Mesothelial cell of epicardium (in vitro differentiated cells): Measurements from ENCODE around the gene PAQR4. TPM values are rescaled to one million over a fixed set of nuclear protein-coding genes. Genes with fewer than 3 reads are reported as not detected.

Source experiments
- DNase-seq, 2 experiments: peaks; one replicate each; pipeline ENCODE4 v3.0.0; 2021; ENCODE audit warnings: low spot score in 2 of 2; ENCODE audit not compliant: unreplicated experiment in 2 of 2
- H3K27ac Mint-ChIP-seq: 2 replicates; pipeline ENCODE4 v1.8.0; 2021; ENCODE audit warnings: mixed read lengths
- H3K27me3 Mint-ChIP-seq: 2 replicates; pipeline ENCODE4 v1.8.0; 2021; ENCODE audit warnings: low read depth, mixed read lengths
- H3K36me3 Mint-ChIP-seq: 2 replicates; pipeline ENCODE4 v1.8.0; 2021; ENCODE audit warnings: mixed read lengths
- H3K4me1 Mint-ChIP-seq: 2 replicates; pipeline ENCODE4 v1.8.0; 2021; ENCODE audit warnings: mixed read lengths
- H3K4me3 Mint-ChIP-seq: 2 replicates; pipeline ENCODE4 v1.8.0; 2021; ENCODE audit warnings: mild to moderate bottlenecking, moderate library complexity, mixed read lengths
- H3K9me3 Mint-ChIP-seq: 2 replicates; pipeline ENCODE4 v1.8.0; 2021; ENCODE audit warnings: mixed read lengths
- total RNA-seq: library from RNA; stranded (reverse); gene quantifications from 3 replicates; pipeline ENCODE4 v1.2.1, GENCODE V29; 2021
- TF ChIP-seq, protein P1 (sequence below): fragments of 200-600 bp; sonication (generic); IDR thresholded peaks from one replicate; pipeline ENCODE4 v1.5.0; 2021; ENCODE audit warnings: antibody characterized with exemption; ENCODE audit not compliant: unreplicated experiment

PAQR4 gene
- total RNA-seq, 1 donor from 2014 or later: 10.1 TPM

DNA sequence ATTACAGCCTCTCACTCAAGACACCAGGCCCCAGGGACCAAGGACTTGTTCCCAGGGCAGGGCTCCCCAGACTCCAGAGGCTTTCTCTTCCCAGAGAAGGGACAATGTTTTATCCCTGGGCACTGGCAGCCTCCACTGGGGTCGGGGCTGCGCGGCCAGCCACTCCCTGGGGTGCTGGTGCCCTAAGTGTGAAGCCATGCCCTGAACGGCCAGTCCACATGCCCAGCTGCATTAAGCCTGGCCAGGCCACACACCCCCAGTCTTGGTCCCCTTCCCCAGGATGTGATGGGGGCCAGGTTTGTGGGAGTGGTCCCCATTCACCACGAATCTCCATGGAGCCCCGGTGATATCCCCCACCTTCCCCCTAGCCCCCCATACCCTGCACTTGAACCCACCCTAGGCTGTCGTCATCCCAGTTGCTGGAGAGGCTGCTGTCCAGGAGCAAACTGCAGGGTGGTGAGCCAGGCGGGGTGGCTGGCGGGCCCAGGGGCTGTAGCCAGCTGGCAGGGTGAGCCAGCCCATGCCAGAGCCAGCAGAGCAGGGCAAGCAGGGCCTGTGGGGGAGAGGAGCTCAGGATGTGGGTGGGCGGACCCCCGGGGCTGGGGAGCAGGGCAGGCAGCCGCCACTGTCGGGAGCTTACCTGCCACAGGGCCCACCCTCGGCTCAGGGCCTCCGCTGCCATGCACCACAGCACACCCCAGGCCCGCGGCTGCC is 4.6 kb downstream of the PAQR4 start:
- Mint-ChIP-seq H3K4me1 (peaks cover 9% of the 10 kb centered on the region), H3K36me3 (peaks cover 1% of the 10 kb centered on the region), H3K4me3 (no peak overlapping the region), H3K27ac (no peak overlapping the region), H3K9me3 (no peaks in the 10 kb centered on the region), H3K27me3 (no peaks in the 10 kb centered on the region)
- TF ChIP-seq, protein P1, sequence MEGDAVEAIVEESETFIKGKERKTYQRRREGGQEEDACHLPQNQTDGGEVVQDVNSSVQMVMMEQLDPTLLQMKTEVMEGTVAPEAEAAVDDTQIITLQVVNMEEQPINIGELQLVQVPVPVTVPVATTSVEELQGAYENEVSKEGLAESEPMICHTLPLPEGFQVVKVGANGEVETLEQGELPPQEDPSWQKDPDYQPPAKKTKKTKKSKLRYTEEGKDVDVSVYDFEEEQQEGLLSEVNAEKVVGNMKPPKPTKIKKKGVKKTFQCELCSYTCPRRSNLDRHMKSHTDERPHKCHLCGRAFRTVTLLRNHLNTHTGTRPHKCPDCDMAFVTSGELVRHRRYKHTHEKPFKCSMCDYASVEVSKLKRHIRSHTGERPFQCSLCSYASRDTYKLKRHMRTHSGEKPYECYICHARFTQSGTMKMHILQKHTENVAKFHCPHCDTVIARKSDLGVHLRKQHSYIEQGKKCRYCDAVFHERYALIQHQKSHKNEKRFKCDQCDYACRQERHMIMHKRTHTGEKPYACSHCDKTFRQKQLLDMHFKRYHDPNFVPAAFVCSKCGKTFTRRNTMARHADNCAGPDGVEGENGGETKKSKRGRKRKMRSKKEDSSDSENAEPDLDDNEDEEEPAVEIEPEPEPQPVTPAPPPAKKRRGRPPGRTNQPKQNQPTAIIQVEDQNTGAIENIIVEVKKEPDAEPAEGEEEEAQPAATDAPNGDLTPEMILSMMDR: no peak
- no peak for DNase-seq

DNA sequence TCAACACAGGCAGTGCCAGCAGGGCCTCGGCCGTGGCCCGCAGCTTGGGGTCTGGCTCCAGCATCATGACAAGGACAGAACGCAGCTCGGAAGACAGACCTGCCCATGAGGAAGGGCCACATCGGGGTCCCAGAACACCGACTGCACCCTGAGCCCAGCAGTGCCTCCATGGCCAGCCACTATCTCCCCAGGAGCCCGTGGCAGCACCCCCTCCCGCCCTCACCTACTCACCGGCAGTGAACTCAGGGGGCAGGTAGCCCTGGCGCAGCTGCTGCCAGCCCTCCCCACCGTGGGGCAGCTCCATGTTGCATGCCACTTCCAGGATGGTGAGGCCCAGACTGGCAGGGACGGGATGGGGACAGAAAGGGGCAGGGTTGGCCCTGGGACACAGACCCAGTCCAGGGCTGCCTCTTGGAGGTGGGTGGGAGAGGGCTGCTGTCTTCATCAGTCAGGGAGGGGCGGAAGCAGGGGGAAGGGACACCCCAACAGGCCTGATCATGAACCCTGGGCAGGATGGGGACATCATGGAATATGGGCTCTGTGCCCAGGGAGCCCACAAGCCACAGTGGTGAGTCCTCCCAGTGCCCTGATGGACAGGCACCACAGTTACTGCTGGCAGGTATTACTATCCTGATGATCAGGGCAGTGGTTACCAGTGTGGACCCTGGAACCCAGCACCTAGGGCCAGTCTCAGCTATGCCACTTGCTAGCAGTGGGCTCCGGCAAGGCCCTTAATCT is 5.3 kb downstream of the PAQR4 start:
- no peak overlapping the region for H3K27ac Mint-ChIP-seq
- H3K4me1 Mint-ChIP-seq: peaks cover 9% of the 10 kb centered on the region
- no peaks in the 10 kb centered on the region for H3K27me3 Mint-ChIP-seq
- no peak for DNase-seq
- peaks cover 1% of the 10 kb centered on the region for H3K36me3 Mint-ChIP-seq
- H3K4me3 Mint-ChIP-seq: no peak overlapping the region
- H3K9me3 Mint-ChIP-seq: no peaks in the 10 kb centered on the region
- TF ChIP-seq, protein P1: no peak

DNA sequence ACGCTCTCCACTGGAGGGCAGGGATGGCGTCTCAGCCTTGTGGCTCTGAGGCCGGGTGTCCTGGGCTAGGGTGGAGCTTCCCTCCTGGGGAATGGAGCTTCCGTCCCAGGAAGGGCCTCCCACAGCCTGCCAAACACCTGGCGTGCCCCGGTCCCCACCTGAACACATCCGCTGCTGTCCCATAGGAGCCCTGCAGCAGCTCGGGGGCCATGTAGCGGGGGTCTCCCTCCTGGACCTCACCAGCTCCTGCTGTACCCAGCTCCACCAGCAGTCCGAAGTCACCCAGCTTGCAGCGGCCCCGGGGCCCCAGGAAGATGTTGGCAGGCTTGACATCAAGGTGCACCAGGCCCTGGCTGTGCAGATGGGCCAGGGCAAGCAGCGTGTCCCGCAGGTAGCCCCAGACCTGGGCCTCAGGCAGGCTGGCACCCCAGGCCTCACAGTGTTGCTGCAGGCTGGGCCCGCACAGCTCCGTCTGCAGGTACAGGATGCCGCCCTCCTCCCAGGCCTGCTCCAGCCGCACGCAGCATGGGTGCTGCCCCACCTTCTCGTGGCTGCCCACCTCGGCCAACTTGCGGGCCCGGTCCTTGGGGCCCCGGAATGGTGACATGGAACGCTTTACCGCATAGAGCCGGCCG is 6.1 kb downstream of the PAQR4 start:
- peaks cover 1% of the 10 kb centered on the region for H3K36me3 Mint-ChIP-seq
- H3K27ac Mint-ChIP-seq: no peak overlapping the region
- no peak for DNase-seq
- H3K4me1 Mint-ChIP-seq: peaks cover 11% of the 10 kb centered on the region
- H3K27me3 Mint-ChIP-seq: no peaks in the 10 kb centered on the region
- H3K9me3 Mint-ChIP-seq: no peaks in the 10 kb centered on the region
- no peak overlapping the region for H3K4me3 Mint-ChIP-seq
- TF ChIP-seq, protein P1: no peak

DNA sequence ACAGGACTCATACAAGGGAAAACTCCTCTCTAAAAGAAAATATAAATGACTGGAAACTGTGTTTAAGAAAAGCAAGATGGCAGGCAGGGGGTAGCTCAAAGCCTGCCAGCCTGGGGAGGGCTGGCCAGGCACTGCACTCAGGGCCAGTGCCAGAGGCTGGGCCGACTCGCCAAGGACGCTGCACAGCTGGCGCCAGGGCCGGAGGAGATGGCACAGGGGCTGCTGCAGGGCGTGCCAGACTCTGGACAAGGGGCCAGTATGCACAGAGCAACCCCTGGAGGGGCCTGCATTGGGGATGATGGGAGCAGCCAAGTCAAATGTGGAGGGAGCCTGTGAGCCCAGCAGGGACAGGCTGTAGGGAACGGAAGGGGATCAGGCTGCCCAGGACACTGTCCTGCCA is 7.1 kb downstream of the PAQR4 start:
- Mint-ChIP-seq H3K27ac (no peak overlapping the region), H3K36me3 (peaks cover 1% of the 10 kb centered on the region), H3K27me3 (no peaks in the 10 kb centered on the region), H3K4me3 (no peak overlapping the region), H3K9me3 (no peaks in the 10 kb centered on the region), H3K4me1 (peaks cover 17% of the 10 kb centered on the region)
- no peak for DNase-seq
- TF ChIP-seq, protein P1: no peak

GRCh38 chr16:2976673-2977072 is 7.5 kb downstream of the PAQR4 start:
- no peak overlapping the region for H3K27ac Mint-ChIP-seq
- H3K4me3 Mint-ChIP-seq: no peak overlapping the region
- DNase-seq: no peak
- no peaks in the 10 kb centered on the region for H3K27me3 Mint-ChIP-seq
- H3K36me3 Mint-ChIP-seq: peaks cover 1% of the 10 kb centered on the region
- TF ChIP-seq, protein P1: no peak
- peaks cover 21% of the 10 kb centered on the region for H3K4me1 Mint-ChIP-seq
- H3K9me3 Mint-ChIP-seq: no peaks in the 10 kb centered on the region
